Prostate gland (tissue), 2 donors: ENCODE measurements around the gene LRRTM4.

Experiments used
- CTCF ChIP-seq, 4 experiments: fragments of 200-600 bp in 2 of 4; fragments of 450-650 bp in 2 of 4; sonication (generic) in 2 of 4; IDR thresholded peaks; 1 replicate in 3 of 4; 2 replicates in 1 of 4; pipeline ENCODE4 v1.5.1; 2016 to 2019; ENCODE audit warnings: antibody characterized with exemption in 4 of 4, mild to moderate bottlenecking in 2 of 4, moderate library complexity in 2 of 4
- POLR2A ChIP-seq: fragments of 450-650 bp; IDR thresholded peaks from one replicate; pipeline ENCODE4 v1.6.1; 2016; ENCODE audit warnings: antibody characterized with exemption, mild to moderate bottlenecking

GRCh38 chr2:77018219-77018618 lies 504.0 kb downstream of the LRRTM4 start:
- TF ChIP-seq CTCF (IDR thresholded peaks at IDR 0.05), result no peak
- no peak for TF ChIP-seq POLR2A
